ENCODE results near the gene PPP6R2.

GRCh38 chr22:50418624-50419023 is 75.5 kb downstream of the PPP6R2 start:
- TF ChIP-seq EZH2 (IDR thresholded peaks at IDR 0.05; ENCODE audit: borderline replicate concordance, low read depth, low read length) (no peak), CTCF (IDR thresholded peaks at IDR 0.05 in 2 of 3, conservative IDR thresholded peaks at IDR 0.05 in 1 of 3; ENCODE audit: insufficient read depth in 2 of 3, low read depth in 1 of 3, low read length in 3 of 3) (no peak), SPI1 (IDR thresholded peaks at IDR 0.05; ENCODE audit: borderline replicate concordance, low read depth, low read length) (no peak), ATF1 (CRISPR knock-in tag; IDR thresholded peaks at IDR 0.05) (no peak), ATF1 (tag; IDR thresholded peaks at IDR 0.05) (no peak)
- TF ChIP-seq, protein P1, sequence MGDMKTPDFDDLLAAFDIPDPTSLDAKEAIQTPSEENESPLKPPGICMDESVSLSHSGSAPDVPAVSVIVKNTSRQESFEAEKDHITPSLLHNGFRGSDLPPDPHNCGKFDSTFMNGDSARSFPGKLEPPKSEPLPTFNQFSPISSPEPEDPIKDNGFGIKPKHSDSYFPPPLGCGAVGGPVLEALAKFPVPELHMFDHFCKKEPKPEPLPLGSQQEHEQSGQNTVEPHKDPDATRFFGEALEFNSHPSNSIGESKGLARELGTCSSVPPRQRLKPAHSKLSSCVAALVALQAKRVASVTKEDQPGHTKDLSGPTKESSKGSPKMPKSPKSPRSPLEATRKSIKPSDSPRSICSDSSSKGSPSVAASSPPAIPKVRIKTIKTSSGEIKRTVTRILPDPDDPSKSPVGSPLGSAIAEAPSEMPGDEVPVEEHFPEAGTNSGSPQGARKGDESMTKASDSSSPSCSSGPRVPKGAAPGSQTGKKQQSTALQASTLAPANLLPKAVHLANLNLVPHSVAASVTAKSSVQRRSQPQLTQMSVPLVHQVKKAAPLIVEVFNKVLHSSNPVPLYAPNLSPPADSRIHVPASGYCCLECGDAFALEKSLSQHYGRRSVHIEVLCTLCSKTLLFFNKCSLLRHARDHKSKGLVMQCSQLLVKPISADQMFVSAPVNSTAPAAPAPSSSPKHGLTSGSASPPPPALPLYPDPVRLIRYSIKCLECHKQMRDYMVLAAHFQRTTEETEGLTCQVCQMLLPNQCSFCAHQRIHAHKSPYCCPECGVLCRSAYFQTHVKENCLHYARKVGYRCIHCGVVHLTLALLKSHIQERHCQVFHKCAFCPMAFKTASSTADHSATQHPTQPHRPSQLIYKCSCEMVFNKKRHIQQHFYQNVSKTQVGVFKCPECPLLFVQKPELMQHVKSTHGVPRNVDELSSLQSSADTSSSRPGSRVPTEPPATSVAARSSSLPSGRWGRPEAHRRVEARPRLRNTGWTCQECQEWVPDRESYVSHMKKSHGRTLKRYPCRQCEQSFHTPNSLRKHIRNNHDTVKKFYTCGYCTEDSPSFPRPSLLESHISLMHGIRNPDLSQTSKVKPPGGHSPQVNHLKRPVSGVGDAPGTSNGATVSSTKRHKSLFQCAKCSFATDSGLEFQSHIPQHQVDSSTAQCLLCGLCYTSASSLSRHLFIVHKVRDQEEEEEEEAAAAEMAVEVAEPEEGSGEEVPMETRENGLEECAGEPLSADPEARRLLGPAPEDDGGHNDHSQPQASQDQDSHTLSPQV (IDR thresholded peaks at IDR 0.05): no peak
